HG02623 (cell line): ENCODE results near the gene NOL9.

Experiments
- ATAC-seq: cut with Tn5 transposase; IDR thresholded peaks from one replicate; pipeline ENCODE4 v1.9.1; 2021; ENCODE audit warnings: moderate library complexity; ENCODE audit not compliant: unreplicated experiment

NOL9 gene

GRCh38 chr1:6526316-6526715, 28.0 kb downstream of the NOL9 start:
- ATAC-seq, result no peak

DNA sequence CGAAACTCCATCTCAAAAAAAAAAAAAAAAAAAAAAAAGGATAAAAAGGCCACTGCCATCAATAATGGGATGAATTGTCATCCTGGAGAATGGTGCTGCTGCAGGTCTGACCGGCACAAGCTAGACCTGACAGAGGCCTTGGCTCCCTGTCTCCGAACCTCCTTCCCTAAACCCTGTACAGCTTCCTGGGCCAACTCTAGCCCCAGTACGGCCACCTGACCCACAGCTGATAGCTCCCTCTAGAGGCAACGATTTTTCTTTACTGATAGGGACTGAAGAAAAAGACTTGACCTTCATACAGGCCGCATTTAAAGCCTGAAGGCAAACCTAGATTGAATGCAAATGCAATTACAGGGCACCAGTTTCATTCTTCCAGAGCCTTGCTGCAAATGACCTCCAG, 30.7 kb downstream of the NOL9 start:
- ATAC-seq, result no peak

DNA sequence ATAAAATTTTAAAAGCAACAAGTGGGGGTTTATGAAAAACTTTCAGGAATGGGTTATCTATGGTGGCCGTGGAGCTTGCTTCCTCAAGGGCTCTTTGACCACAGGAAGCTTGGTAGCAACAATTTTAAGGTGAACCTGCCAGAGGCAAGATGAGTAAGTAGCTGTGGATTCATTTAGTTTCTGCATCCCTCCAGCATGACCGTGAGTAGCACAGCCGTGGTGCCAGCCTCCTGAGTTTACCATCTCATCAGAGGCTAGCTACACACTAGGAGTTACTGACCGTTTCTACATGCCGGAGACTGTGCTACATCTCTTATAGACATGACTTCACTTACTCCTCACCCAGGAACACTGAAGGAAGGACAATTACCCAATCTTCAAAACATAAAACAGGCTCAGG, 32.8 kb downstream of the NOL9 start:
- ATAC-seq, result no peak

- no peak for ATAC-seq
These were observed 34.2 kb downstream of the NOL9 start for GRCh38 chr1:6519935-6520671.

DNA sequence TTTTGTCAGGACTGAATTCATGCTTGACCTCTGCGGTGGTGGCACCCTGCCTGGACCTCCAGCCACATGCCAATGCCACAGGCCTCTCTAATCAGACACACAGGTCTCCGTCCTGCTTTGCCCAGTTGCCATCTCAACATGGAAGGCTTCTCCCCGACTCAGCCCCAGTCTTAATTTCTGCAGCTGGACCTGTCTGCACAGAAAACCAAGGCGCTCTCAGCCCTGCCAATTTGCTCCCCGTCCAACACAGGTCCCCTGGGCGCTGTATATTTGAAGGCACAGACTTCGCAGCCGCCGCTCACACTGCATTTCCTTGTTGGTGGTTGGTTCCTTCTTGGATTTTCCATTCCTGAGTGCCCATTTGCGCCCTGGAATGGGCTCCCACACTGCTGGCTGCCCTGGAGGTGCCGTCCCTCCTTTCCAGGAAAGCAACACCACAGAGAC, 34.8 kb downstream of the NOL9 start:
- no peak for ATAC-seq

- no peak for ATAC-seq
These were observed 36.9 kb downstream of the NOL9 start for GRCh38 chr1:6517435-6517851.

GRCh38 chr1:6515771-6516170, 38.5 kb downstream of the NOL9 start:
- ATAC-seq, result no peak

GRCh38 chr1:6513320-6513801, 41.0 kb downstream of the NOL9 start:
- ATAC-seq, result no peak

GRCh38 chr1:6512908-6513280, 41.4 kb downstream of the NOL9 start:
- no peak for ATAC-seq

GRCh38 chr1:6512245-6512907, 41.9 kb downstream of the NOL9 start:
- ATAC-seq, result no peak

DNA sequence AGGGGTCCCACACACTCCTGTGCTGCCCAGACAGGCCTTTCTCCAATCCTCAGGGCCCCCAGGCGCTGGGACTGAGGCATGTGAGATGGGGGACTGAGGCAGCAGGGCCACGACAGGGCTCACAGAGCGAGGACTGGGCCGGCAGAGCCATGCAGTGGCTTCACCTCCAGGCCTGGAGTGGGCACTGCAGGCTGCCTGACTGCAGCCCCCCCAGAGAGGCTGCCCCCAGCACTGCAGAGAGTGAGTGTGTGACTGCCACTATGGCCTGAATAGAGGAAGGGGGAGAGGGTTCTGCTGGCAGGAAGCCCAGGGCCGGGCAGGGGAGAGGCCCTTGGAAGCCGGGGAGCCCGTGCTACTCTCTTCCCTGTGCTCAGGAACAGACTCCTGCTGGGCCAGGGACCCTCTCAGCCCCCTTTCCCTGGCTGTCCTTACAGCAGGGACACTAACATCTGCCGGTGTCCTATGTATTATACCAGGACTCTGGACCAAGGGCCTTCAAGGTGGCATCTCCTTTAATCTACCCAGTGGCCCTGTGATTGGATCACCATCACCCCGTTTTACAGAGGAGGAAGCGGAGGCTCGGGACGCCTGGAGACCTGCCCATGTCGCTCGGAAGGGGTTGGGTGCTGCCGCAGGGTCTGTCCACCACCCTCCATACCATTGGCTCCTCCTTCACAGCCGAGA, 42.6 kb downstream of the NOL9 start:
- no peak for ATAC-seq

- ATAC-seq, result no peak
These were observed 43.3 kb downstream of the NOL9 start for GRCh38 chr1:6511056-6511455.

- ATAC-seq, result no peak
These were observed 43.8 kb downstream of the NOL9 start for GRCh38 chr1:6510493-6510892.

DNA sequence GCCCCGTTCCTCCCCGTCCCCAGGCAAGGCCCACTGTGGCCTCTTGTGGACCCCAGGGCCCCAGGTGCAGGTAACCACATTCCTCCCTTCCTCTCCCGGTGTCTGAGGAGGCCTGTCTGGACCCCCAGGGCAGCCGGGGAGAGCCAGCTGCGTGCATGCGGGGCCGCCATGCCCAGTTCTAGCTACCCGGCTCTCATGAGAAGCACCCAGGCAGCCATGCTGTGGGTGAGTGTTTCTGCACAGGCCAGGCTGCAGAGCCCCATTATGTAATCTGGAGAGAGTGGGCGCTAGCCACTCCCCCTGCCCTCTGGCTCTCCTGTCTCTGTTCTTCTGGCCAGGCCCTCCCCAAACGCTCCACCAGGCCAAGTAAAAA, 44.4 kb downstream of the NOL9 start:
- no peak for ATAC-seq

GRCh38 chr1:6509220-6509918, 44.9 kb downstream of the NOL9 start:
- ATAC-seq, result no peak

DNA sequence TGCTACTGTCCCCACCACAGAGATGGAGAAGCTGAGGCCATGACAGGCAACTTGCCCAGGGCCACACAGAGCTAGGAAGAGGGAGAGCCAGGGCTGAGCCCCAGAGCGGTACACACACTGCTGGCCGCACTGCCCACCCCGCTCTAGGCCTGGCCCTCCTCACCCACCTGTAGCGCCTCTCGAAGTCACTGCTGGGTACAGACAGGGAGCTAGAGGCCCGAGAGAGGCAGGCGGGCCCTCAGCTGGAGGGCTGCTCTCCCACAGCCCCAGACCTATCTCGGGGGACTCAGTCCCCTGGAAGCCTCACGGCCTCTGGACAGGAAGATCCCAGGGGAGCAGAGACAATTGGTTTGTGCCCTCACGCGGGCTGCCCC, 45.5 kb downstream of the NOL9 start:
- ATAC-seq, result no peak

DNA sequence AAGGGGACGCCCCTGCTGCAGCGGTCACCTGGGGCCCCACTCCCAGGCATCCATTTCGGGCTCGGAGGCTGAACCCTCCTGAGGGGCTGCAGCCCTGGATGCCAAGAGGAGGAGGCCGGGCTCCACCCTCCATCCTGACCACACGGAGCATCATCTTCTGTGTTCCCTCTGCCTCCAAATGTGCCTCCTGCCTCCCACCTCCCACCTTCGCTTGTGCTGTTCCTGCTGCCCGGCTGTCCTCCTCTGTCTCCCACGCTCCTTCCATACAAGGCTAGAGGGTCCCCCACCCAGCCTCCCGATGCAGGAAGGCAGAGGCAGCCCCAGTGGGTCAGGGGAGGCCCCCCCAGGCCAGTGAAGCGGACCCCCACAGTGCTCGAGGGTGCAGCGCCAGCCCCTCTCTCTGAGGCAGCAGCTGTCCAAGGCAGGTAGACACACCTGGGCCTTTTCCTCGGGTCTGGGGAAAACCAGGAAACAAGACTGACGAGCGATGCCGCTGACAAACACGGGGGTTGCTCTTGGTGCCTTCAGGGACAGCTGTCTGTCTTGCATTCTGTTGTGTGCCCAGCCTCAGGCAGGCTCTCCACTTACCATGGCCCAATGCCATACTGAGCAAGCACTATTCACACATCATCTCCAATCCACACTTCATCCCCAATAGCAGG, 46.0 kb downstream of the NOL9 start:
- no peak for ATAC-seq

GRCh38 chr1:6507461-6507911, 46.8 kb downstream of the NOL9 start:
- no peak for ATAC-seq

- no peak for ATAC-seq
These were observed 47.3 kb downstream of the NOL9 start for GRCh38 chr1:6507037-6507428.

DNA sequence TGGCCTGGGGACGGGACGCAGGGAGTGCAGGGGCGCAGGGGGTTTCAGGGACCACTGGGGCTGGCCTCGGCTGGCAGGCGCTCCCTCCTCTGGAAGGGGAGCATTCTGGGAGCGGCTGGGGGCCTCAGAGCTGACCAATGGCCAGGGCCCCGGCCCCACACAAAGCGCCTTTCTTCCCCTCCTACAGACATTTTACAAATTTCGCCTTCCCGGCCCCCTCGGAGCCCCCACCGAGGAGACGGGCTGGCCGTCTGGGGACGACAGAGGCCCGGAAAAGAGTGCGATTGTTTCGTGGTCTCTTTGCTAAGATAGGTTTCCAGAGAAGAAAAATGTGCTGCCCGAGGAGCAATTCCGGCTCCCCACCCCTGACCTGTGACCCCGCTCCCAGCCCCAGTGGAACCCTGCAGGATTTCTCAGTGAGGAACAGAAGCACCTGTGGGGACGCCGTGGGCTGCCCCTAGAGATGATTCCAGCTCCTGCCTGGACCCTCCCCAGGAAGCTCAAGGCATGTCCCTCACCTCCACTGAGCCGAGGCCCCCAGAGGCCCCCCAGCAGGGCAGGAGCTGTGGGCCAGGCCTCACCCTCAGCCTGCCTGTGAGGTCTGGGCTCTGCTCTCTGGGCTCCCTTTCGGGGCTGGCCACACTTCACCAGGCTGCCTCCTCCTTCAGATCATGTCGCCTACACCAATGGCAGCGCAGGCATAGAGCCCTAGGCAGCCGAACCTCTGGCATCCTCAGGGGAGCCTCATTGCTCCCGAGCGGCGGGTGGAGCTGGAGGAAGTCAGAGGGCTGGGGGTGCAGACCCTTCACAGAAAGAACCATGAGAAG, 47.9 kb downstream of the NOL9 start:
- ATAC-seq, result no peak
